NCI-H2227 (cell line): ENCODE data around the gene MAN1C1.

Source experiments
- DNase-seq: peaks from one replicate; lab custom pipeline; 2025; ENCODE audit not compliant: unreplicated experiment; lab: John Stamatoyannopoulos, UW

Gene MAN1C1

DNA sequence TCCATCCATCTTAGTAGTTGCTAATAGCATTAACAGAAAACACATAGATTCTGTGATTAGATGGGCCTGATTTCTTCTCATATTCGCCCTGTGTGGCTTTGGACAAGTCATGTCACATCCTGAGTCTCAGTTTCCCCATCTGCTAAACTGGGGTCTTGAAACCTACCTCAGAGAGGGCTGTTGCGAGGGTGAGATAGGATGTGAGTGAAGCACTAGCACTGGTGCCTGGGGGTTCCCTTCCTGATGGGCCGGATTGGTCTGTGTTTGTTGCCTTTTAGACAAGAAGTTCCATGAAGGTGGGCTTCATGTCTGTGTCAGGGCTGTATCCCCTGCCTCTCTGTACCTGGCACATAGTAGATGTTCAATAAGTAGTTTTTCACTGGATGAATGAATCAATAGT lies 3.5 kb upstream of the MAN1C1 start:
- no peak for DNase-seq

DNA sequence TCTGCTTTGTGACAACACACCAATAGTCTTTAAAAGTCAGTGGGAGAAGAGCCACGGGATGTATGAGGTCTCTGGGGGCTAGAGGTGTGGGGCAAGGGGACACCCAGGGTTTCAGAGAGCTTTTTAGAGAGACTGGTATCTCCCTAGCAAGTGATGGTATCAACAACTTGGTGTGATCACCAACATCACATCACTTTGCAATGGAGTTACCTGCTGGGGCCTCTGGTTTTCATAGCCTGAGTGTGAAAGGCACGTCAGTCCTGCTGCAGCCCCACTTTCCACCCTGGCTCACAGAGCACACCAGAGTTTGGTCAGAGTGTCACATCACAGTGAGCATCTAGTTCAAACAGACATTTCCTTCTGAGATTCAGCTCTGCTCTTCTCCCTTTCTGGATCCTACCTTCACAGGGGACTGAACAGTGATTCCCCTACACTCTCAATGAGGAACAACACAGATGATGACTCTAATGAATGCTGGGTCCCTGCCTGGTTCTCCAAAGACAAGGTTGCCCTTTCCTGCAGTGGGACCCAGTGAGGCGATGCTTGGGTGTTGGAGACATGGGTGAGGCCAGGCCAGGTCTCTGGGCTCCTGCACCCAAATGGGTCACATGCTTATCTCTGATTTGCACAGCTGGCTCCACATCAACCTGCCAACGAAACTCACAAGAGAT lies 2.0 kb upstream of the MAN1C1 start:
- no peak for DNase-seq

DNA sequence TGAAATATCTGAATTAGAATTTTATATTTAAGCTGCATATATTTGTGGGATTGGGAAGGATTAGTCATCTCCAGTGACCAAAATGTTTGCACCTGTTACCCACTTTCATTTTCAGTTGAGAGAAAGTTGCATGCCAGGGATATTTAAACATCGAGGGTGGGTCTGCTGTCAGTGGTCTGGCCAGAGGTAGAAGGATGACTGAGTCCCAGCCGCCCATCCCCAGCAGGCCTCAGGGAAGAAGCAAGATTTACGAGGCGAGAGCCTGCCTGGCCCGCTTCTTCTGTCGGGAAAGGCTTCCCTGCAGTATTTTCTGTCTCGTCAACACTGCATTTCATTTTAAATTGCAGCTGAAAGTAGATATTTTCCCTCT lies 1.4 kb upstream of the MAN1C1 start:
- no peak for DNase-seq

DNA sequence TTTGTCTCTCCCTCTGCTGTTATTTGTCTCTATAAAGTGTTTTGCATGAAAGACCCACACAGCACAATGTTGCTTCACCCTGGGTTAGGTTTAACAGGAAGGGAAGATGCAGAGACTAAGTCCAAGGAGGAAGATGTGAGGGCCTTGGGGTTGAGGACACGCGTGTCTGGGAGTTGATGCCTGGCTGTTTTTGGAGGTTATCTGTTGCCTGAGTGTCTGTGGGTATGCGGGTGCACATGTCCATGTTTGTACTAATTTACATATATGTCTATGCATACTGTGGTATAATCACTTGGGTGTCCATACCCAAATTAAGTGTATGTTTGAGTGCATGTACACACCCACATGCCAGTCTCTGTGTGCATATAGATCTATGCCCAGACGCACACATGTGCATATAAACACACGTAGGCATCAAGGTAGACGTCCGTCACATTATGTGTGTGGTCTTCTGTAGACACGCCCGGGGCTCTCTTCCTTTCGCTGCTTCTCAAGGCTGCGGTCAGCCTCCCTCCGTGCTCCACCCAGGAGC lies 962 bp upstream of the MAN1C1 start:
- no peak for DNase-seq

DNA sequence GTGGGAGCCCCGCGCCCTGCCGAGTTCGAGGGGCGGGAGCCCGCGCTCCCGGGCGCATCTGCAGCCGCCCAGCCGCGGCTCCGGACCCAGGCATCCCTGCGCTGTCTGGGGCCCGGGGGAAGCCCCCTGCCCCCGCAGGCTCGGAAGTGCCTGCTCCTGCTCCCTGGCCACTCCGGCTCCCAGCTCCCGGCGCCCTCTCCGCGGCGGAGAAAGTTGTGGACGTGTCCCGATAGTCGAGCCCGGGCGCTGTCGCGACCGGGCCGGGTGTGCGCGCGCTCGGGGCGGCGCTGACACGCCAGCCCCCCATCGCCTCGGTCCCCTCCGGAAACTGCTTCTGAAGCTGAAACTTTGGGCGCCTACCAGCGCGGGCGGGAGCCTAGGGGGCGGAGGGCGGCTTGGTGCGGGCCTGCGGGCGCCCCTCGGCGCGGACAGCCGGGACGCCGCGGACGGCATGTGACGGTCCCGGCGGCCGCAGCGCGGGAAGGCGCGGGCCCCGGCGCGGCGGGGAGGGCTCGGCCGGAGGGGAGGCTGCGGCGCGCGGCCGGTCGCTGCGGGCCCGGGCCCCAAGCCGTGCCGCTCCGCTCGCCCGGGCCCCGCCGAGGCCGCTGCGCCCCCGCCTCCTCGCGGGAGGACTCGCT lies 515 bp downstream of the MAN1C1 start:
- no peak for DNase-seq

DNA sequence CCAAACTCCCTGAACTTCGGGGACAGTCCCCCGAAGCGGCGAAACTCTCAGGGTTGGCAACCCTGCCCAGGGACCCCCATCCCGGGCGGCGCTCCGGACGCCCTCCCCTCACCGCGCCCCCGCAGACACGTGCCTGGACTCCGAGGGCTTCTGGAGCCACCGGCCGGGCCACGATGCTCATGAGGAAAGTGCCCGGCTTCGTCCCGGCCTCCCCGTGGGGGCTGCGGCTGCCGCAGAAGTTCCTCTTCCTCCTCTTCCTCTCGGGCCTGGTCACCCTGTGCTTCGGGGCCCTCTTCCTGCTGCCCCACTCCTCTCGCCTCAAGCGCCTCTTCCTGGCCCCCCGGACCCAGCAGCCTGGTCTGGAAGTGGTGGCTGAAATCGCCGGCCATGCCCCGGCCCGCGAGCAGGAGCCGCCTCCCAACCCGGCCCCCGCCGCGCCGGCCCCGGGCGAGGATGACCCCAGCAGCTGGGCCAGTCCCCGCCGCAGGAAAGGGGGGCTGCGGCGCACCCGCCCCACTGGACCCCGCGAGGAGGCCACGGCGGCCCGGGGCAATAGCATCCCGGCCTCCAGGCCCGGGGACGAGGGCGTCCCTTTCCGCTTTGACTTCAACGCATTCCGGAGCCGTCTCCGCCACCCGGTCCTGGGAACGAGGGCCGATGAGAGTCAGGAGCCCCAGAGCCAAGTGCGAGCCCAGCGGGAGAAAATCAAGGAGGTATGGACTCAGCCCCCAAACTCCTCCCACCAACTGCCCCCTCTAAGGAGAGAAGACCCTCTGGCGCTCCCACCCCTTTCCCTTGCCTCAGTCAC lies 1.2 kb downstream of the MAN1C1 start:
- DNase-seq = no peak

DNA sequence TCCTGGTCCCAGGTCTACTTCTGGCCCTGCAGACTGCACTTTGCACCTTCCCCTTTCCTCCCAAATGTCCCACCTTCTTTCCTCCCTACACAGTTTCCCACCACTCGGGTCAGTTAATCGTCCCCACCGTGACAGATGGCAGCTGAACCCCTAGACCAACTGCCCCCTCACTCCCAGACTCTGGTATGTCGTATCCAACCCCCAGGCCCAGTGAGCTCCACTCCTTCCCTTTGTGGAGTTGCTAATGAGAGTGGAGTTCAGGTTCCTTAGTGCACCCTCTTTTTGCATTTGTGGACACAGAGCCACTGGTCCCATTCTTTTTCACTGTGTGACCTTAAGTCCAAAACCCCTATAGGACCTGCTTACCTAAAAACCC lies 1.8 kb downstream of the MAN1C1 start:
- no peak for DNase-seq

DNA sequence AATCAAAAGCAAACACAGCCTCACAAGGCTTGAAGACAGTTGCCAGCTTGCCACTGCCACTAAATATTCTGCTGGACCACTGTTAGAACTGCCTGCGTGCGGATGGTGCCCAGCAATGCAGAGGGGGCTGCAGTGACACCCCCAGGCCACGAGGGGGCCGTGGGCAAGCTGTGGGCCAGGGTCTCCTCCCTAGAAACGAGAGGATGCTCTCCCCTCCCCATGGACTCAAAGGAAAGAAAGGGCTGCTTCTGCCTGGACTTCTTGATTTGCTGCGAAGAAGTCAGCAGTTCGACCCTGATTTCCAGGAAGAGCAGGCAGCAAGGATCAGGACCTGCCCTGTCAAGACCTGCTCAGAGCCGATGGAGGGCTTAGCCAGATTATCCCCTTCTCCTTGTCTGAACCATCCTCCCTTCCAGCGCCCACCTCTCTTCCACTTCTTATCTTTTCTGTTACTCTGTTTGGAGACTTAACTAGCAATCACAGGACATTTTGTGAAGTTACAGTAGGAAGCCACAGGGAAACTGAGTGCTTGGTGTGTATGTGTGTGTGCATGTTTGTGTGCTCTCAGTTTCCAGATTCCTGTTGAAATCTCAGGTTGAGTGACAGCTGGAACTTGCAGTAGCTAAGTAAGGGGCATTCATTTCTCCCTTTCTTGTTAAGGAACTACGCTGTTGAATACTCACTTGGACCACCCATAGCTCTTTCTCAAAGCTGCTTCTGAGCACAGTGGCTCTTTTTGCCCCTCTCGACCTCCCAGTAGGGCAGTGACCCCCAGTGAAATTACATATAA lies 2.7 kb downstream of the MAN1C1 start:
- peak; percentile 86 for DNase-seq

DNA sequence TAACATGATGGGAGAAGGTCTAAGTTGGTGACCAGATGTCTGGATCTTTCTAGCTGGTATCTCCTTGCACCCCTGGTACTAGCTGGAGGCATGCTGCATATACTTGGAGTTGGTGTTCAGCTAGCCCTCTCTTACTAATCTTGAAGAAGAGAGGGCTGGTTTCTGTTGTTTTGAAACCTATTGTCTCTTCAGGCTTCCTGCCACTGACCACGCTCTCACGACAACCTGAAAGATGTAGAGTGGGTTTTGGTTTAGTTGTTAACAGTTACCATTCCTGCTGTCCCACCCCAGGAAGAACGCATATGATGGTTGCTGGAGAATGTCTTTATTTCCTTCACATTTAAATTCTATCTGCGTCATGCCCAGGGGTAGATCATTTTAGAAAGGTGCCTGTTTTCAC lies 3.6 kb downstream of the MAN1C1 start:
- no peak for DNase-seq

DNA sequence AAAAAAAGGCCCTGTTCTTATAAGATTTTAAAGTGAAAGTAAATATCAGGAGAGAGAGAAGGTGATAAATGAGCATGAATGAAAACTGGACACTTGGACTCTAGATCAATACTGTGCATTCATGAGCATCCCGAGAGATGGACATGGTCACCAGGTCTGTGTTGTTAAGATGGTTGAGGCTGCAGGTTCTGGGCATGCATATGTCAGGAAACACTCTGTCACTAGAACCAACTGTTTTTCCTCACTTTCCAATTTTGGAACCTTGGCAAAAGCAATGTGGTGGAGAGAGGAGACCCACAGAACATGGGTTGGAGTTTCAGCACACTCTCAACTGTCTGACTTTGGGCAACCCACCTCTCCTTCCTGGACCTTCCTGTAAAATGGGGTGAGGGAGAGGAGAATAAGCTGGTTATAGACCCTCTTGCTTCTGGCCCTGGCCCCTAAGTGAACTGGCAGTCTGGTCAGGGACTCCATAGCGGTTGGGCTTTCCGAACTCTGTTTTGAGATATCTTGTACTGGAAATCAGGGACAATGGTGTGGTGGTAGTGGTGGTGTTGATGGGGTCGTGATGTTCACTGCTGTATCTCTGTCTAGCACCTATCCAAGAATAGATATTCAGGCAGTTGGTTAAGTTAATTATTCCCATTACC lies 4.2 kb downstream of the MAN1C1 start:
- no peak for DNase-seq

DNA sequence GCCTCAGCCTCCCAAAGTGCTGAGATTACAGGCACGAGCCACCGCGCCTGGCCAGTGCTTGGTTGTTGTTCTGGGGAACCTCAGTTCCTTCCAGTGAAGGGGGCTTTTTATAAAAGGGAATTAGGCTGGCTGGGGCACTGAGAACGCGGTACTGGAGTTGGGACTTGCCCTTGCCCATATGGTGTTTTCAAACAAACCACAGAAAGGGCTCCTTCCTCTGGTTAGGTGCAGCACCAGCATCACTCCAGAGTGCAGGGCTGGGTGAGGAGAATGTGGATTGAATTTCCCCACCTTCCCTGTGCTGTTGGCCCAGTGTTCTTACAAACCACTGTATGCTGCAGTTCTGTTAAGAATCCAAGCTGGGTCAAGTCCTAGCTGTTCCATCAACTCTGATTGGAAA lies 5.3 kb downstream of the MAN1C1 start:
- DNase-seq = no peak

DNA sequence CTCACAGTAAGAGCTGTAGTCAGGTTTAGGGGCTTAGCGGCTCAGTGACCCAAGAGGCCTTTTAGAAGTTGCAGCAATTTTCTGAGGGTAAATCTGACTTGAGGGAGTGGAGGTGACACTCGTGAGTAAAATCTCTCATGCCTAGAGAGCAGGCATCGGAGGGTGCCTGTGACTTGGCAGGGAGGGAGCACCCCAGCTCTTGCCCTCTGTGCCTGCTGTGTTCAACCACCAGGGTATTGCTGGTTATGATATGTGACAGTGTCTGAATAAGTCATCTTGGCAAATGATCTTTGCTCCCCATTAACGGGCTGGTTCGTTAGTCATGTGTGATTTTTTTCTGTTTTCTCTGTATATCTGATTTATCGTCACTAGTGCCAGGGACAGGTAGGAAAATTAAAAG lies 5.9 kb downstream of the MAN1C1 start:
- DNase-seq = no peak

DNA sequence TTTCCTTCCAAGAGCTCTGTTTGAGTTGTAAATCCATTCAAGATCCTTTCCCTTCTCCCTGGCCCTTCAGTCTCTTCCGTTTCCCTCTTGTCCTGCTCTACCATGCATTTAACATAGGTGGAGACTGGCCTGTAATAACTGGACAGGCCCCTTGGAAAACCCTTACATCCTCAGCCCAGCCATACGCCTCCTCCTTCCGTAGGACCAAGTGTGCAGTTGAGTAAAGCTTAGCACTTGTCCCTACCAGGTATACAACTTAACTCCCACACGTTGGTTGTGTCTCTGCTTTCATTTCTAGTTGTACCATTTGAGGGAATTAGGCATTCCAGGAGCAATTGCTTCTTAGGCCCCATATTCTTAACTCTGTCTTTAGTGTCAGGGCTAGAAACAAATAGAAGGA lies 6.4 kb downstream of the MAN1C1 start:
- DNase-seq = no peak

DNA sequence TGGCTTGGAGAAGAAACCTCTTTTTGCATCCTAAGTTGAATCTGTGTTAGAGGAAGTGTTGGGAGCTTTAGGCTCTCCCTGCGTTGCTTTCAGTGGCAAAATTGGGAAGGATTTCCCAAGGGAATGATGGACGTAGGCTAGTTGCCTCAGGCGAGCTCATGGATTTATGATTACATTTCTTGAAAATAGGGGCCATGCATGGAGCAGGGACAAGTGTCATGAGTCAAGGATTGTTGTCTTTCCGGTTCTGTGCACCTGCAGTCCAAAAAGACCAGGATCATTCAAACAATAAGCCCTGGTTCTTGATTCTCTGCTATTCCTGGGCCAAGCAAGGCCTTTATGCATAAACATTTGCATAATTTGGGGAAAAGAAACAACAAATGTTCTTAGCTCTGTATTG lies 7.1 kb downstream of the MAN1C1 start:
- DNase-seq = no peak

DNA sequence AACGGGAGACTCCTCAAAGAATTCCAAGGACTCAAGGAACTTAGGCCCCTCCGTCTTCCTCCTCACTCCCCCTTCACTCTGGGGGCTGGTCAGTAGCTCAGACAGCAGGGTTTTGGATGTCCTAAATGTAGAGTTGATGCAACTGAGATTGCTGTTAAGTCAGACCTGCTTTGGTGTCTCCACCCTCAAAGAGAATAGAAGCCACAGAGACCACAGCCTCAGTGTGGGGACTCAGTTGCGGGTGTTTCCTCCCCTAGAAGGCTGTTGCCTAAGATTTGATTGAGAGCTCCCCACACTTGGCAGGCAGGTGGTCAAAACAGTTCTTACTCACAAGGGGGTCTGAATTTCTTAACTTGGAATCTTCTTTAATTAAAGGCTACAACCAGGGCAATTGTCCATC lies 7.6 kb downstream of the MAN1C1 start:
- DNase-seq = no peak

DNA sequence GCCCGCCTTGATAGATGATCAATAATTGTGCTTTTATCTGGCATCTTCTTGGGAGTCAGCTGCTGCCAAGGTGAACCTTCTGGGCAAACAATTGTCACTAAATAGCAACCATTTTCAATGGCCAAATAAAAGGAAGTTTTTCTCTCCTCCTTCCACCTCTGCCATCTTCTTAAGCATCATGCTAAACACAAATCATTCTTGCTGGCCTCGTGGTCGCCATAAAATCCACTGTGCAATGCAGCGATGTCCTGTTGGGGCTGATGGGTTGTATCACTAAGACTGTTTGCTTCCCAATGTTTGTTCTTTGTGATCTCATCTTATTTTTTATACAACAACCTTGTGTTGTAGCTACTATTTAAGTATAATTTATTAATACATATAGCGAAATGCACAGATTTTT lies 8.0 kb downstream of the MAN1C1 start:
- no peak for DNase-seq

DNA sequence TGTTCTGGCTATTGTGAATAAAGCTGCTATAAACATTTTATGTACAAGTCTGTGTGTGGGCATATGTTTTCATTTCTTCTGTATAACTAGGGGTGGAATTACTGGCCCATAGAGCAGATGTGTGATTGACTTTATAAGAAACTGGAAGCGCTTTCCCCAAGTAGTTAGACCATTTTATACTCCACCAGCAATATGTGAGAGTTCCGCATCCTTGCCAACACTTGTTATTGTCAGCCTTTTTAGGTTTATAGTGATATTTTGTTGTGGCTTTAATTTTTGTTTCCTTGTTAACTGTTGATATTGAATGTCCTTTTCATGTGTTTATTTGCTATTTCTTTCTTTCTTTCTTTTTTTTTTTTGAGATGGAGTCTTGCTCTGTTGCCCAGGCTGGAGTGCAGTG lies 9.4 kb downstream of the MAN1C1 start:
- DNase-seq = no peak

DNA sequence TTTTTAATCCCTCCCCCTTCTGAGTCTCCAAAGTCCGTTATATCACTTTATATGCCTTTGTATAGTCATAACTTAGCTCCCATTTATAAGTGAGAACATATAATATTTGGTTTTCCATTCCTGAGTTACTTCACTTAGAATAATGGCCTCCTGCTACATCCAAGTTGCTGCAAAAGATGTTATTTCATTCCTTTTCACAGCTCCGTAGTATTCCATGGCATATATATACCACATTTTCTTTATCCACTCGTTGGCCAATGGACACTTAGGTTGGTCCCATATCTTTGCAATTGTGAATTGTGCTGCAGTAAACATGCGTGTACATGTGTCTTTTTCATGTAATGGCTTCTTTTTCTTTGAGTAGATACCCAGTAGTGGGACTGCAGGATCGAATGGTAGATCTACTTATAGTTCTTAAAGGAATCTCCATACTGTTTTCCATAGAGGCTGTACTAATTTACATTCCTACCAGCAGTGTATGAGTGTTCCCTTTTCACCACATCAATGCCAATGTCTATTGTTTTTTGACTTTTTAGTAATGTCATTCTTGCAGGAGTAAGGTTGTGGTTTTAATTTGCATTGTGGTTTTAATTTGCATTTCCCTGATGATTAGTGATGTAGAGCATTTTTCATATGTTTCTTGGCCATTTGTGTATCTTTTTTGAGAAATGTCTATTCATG lies 12.3 kb downstream of the MAN1C1 start:
- no peak for DNase-seq

DNA sequence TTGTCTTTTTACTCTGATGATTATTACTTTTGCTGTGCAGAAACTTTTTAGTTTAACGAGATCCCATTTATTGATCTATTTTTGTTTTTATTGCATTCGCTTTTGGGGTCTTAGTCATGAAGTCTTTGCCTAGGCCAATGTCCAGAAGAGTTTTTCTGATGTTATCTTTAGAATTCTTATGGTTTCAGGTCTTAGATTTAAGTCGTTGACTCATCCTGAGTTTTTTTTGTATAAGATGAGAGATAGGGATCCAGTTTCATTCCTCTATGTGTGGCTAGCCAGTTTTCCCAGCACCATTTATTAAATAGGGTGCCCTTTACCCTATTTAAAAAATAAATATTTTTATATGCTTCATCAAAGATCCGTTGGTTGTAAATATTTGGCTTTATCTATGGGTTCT lies 13.2 kb downstream of the MAN1C1 start:
- DNase-seq = no peak

DNA sequence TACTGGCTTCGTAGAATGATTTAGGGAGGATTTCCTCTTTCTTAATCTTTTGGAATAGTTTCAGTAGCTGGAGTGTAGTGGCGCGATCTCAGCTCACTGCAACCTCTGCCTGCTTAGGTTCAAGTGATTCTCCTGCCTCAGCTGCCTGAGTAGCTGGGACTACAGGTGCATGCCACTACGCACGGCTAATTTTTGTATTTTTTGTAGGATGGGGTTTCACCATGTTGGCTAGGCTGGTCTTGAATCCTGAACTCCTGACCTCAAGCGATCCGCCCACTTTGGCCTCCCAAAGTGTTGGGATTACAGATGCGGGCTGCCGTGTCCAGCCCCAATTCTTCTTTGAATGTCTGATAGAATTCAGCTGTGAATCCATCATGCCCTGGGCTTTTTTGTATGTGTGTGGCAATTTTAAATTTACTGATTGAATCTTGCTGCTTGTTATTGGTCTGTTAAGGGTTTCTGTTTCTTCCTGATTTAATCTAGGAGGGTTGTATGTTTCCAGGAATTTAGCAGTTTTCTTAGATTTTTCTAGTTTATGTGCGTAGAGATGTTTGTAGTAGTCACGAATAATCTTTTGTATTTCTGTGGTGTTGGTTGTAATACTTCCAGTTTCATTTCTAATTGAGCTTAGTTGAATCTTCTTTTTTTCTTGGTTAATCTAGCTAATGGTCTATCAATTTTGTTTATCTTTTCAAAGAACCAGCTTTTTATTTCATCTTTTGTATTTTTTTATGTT lies 15.3 kb downstream of the MAN1C1 start:
- no peak for DNase-seq
